Breast epithelium (tissue), 4 donors: ENCODE data around the gene GAS6. TPM values are rescaled to one million over a fixed set of nuclear protein-coding genes. Genes with fewer than 3 reads are reported as not detected.
"Not testable (repeated sequence)": the region's sequence is repeated elsewhere in the genome, so short reads cannot be mapped to it uniquely, and the experiment has no call there.

Experiments used
- DNase-seq, 2 donors: peaks; one replicate each; pipeline ENCODE4 v3.0.0-alpha.2; 2019; ENCODE audit warnings: low spot score in 2 of 2
- H3K27ac ChIP-seq, 2 donors: fragments of 200-600 bp; sonication (generic) in 1 of 2; one replicate each; pipeline ENCODE4 v1.5.1; 2016 to 2019; ENCODE audit warnings: mild to moderate bottlenecking in 1 of 2
- H3K27me3 ChIP-seq, 2 donors: fragments of 200-600 bp; sonication (generic) in 1 of 2; one replicate each; pipeline versions ENCODE4 v1.5.1 to v1.6.0; 2017 to 2019; ENCODE audit warnings: control low read depth in 1 of 2, mild to moderate bottlenecking in 1 of 2
- H3K36me3 ChIP-seq: fragments of 200-600 bp; one replicate; pipeline ENCODE4 v1.5.1; 2019
- H3K4me1 ChIP-seq, 2 donors: fragments of 200-600 bp; sonication (generic); one replicate each; pipeline ENCODE4 v1.5.1; 2016 to 2019; ENCODE audit warnings: control low read depth in 1 of 2
- H3K4me3 ChIP-seq, 3 donors: fragments of 200-600 bp; sonication (generic); 1 replicate in 2 of 3; 2 replicates in 1 of 3; pipeline ENCODE4 v1.5.1; 2016 to 2019; ENCODE audit warnings: mild to moderate bottlenecking in 3 of 3, moderate library complexity in 2 of 3
- H3K9me3 ChIP-seq, 2 donors: fragments of 200-600 bp; sonication (generic) in 1 of 2; one replicate each; pipeline ENCODE4 v1.5.1; 2016 to 2019; ENCODE audit warnings: control low read depth in 1 of 2
- CTCF ChIP-seq, 3 donors: fragments of 450-650 bp; IDR thresholded peaks; one replicate each; pipeline ENCODE4 v1.5.1; 2016 to 2017; ENCODE audit warnings: antibody characterized with exemption in 3 of 3, mild to moderate bottlenecking in 3 of 3, moderate library complexity in 3 of 3
- POLR2A ChIP-seq: fragments of 450-650 bp; IDR thresholded peaks from one replicate; pipeline ENCODE4 v1.6.1; 2016; ENCODE audit warnings: antibody characterized with exemption, mild to moderate bottlenecking, moderate library complexity
- POLR2AphosphoS5 ChIP-seq, 3 donors: sonication (generic); formaldehyde crosslinking; IDR thresholded peaks; one replicate each; pipeline ENCODE4 v1.6.1; 2017; ENCODE audit warnings: antibody characterized with exemption in 3 of 3
- intact Hi-C: fragments of 100-400 bp; cut with DNase I; formaldehyde crosslinking; loops from one replicate; pipeline ENCODE4 v1.15.1; 2023; ENCODE audit warnings: low total_unique reads
- total RNA-seq, 3 donors: library from RNA; depleted of rRNA; stranded (reverse); fragments of >200 nt; gene quantifications; one replicate each; pipeline ENCODE4 v1.1.0, GENCODE V29; 2016

GAS6 gene
- total RNA-seq, 3 donors from 2014 or later = 85.9 to 146 (median 103) TPM

- Histone ChIP-seq H3K4me3 (no peak overlapping the region), H3K27me3 (no peaks in the 10 kb centered on the region), H3K36me3 (no peaks in the 10 kb centered on the region), H3K4me1 (no peaks in the 10 kb centered on the region), H3K9me3 (no peaks in the 10 kb centered on the region), H3K27ac (no peak overlapping the region)
- intact Hi-C loops = no loop called here
- no peak for DNase-seq
- TF ChIP-seq POLR2AphosphoS5 (IDR thresholded peaks at IDR 0.05) (no peak), POLR2A (no peak), CTCF (IDR thresholded peaks at IDR 0.05) (no peak)
Observed at GRCh38 chr13:113828282-113828825, 35.5 kb downstream of the GAS6 start.

GRCh38 chr13:113827021-113827420 lies 36.9 kb downstream of the GAS6 start:
- Histone ChIP-seq H3K9me3 (no peaks in the 10 kb centered on the region), H3K27ac (no peak overlapping the region), H3K36me3 (no peaks in the 10 kb centered on the region), H3K4me3 (no peak overlapping the region), H3K27me3 (no peaks in the 10 kb centered on the region), H3K4me1 (peaks cover 0 to 2% of the 10 kb centered on the region in 2 donors)
- no peak for DNase-seq
- TF ChIP-seq POLR2AphosphoS5 (IDR thresholded peaks at IDR 0.05) (no peak), CTCF (IDR thresholded peaks at IDR 0.05) (no peak), POLR2A (no peak)
- intact Hi-C loops = no loop called here

GRCh38 chr13:113826446-113826845 lies 37.4 kb downstream of the GAS6 start:
- intact Hi-C loops, H3K27me3 ChIP-seq, H3K9me3 ChIP-seq, H3K4me1 ChIP-seq, H3K27ac ChIP-seq, DNase-seq, H3K4me3 ChIP-seq, H3K36me3 ChIP-seq: not testable (repeated sequence)

- intact Hi-C loops = no loop called here
- no peaks in the 10 kb centered on the region for H3K27me3 ChIP-seq
- no peaks in the 10 kb centered on the region for H3K36me3 ChIP-seq
- H3K4me1 ChIP-seq = peaks cover 9 to 11% of the 10 kb centered on the region in 2 donors
- DNase-seq = no peak
- H3K9me3 ChIP-seq = no peaks in the 10 kb centered on the region
- no peak for TF ChIP-seq POLR2A
- TF ChIP-seq CTCF (IDR thresholded peaks at IDR 0.05) = no peak
- no peak for TF ChIP-seq POLR2AphosphoS5 (IDR thresholded peaks at IDR 0.05)
- H3K27ac ChIP-seq = no peak overlapping the region
- no peak overlapping the region for H3K4me3 ChIP-seq
Observed at GRCh38 chr13:113825841-113826240, 38.0 kb downstream of the GAS6 start.

GRCh38 chr13:113823771-113824170 lies 40.1 kb downstream of the GAS6 start:
- no peak overlapping the region for H3K27ac ChIP-seq

More at GRCh38 chr13:113823771-113824170, 40.1 kb downstream of the GAS6 start:
- H3K4me1 ChIP-seq = peaks cover 15 to 22% of the 10 kb centered on the region in 2 donors
- no peak overlapping the region for H3K4me3 ChIP-seq
- H3K9me3 ChIP-seq = no peaks in the 10 kb centered on the region
- no peak for DNase-seq
- intact Hi-C loops = no loop called here
- no peaks in the 10 kb centered on the region for H3K27me3 ChIP-seq
- H3K36me3 ChIP-seq = no peaks in the 10 kb centered on the region
- no peak for TF ChIP-seq POLR2AphosphoS5 (IDR thresholded peaks at IDR 0.05)
- no peak for TF ChIP-seq CTCF (IDR thresholded peaks at IDR 0.05)
- no peak for TF ChIP-seq POLR2A
